ENCODE data around the gene CREM.

The CREM gene

GRCh38 chr10:35132727-35133126, 6.1 kb downstream of the CREM start:
- H3K9ac ChIP-seq (ENCODE audit: low read length in 5 of 5), result no peak overlapping the region
- H3K9me3 ChIP-seq (ENCODE audit: control insufficient read depth in 5 of 5, low read length in 5 of 5), result no peaks in the 10 kb centered on the region
- no peaks in the 10 kb centered on the region for H3K36me3 ChIP-seq (ENCODE audit: control insufficient read depth in 5 of 5, insufficient read depth in 5 of 5, low read length in 5 of 5)
- H3K27me3 ChIP-seq (ENCODE audit: control insufficient read depth in 5 of 5, insufficient read depth in 4 of 5, low read length in 5 of 5), result no peaks in the 10 kb centered on the region
- H3K4me3 ChIP-seq (ENCODE audit: low read depth in 1 of 5, low read length in 5 of 5), result no peak overlapping the region
- H3K4me1 ChIP-seq (ENCODE audit: control insufficient read depth in 5 of 5, insufficient read depth in 5 of 5, low read length in 5 of 5), result peaks cover 2 to 13% (median 11%) of the 10 kb centered on the region in 5 donors
- no peak overlapping the region for H3K27ac ChIP-seq (ENCODE audit: low read depth, low read length)

- Histone ChIP-seq H3K36me3 (ENCODE audit: control insufficient read depth in 5 of 5, insufficient read depth in 5 of 5, low read length in 5 of 5) (no peaks in the 10 kb centered on the region), H3K9ac (ENCODE audit: low read length in 5 of 5) (no peak overlapping the region), H3K4me1 (ENCODE audit: control insufficient read depth in 5 of 5, insufficient read depth in 5 of 5, low read length in 5 of 5) (peaks cover 0 to 11% (median 5%) of the 10 kb centered on the region in 5 donors), H3K9me3 (ENCODE audit: control insufficient read depth in 5 of 5, low read length in 5 of 5) (no peaks in the 10 kb centered on the region), H3K4me3 (ENCODE audit: low read depth in 1 of 5, low read length in 5 of 5) (no peak overlapping the region), H3K27ac (ENCODE audit: low read depth, low read length) (no peak overlapping the region), H3K27me3 (ENCODE audit: control insufficient read depth in 5 of 5, insufficient read depth in 4 of 5, low read length in 5 of 5) (no peaks in the 10 kb centered on the region)
Measured at GRCh38 chr10:35133586-35133985, 6.9 kb downstream of the CREM start.

GRCh38 chr10:35135861-35136260, 9.2 kb downstream of the CREM start:
- Histone ChIP-seq H3K4me1 (ENCODE audit: control insufficient read depth in 5 of 5, insufficient read depth in 5 of 5, low read length in 5 of 5) (peaks cover 0 to 5% (median 1%) of the 10 kb centered on the region in 5 donors), H3K4me3 (ENCODE audit: low read depth in 1 of 5, low read length in 5 of 5) (no peak overlapping the region), H3K9ac (ENCODE audit: low read length in 5 of 5) (no peak overlapping the region), H3K36me3 (ENCODE audit: control insufficient read depth in 5 of 5, insufficient read depth in 5 of 5, low read length in 5 of 5) (no peaks in the 10 kb centered on the region), H3K27me3 (ENCODE audit: control insufficient read depth in 5 of 5, insufficient read depth in 4 of 5, low read length in 5 of 5) (no peaks in the 10 kb centered on the region), H3K27ac (ENCODE audit: low read depth, low read length) (no peak overlapping the region), H3K9me3 (ENCODE audit: control insufficient read depth in 5 of 5, low read length in 5 of 5) (no peaks in the 10 kb centered on the region)

GRCh38 chr10:35136263-35136815, 9.7 kb downstream of the CREM start:
- H3K4me1 ChIP-seq (ENCODE audit: control insufficient read depth in 5 of 5, insufficient read depth in 5 of 5, low read length in 5 of 5), result peaks cover 0 to 5% (median 0%) of the 10 kb centered on the region in 5 donors

GRCh38 chr10:35140126-35140525, 13.5 kb downstream of the CREM start:
- H3K4me1 ChIP-seq (ENCODE audit: control insufficient read depth in 5 of 5, insufficient read depth in 5 of 5, low read length in 5 of 5), result peaks cover 0 to 5% (median 0%) of the 10 kb centered on the region in 5 donors
- H3K9ac ChIP-seq (ENCODE audit: low read length in 5 of 5), result no peak overlapping the region
- H3K36me3 ChIP-seq (ENCODE audit: control insufficient read depth in 5 of 5, insufficient read depth in 5 of 5, low read length in 5 of 5), result no peaks in the 10 kb centered on the region
- H3K27me3 ChIP-seq (ENCODE audit: control insufficient read depth in 5 of 5, insufficient read depth in 4 of 5, low read length in 5 of 5), result no peaks in the 10 kb centered on the region
- H3K4me3 ChIP-seq (ENCODE audit: low read depth in 1 of 5, low read length in 5 of 5), result no peak overlapping the region
- no peaks in the 10 kb centered on the region for H3K9me3 ChIP-seq (ENCODE audit: control insufficient read depth in 5 of 5, low read length in 5 of 5)
- no peak overlapping the region for H3K27ac ChIP-seq (ENCODE audit: low read depth, low read length)

More at GRCh38 chr10:35136263-35136815, 9.7 kb downstream of the CREM start:
- H3K9ac ChIP-seq (ENCODE audit: low read length in 5 of 5), result no peak overlapping the region
- no peaks in the 10 kb centered on the region for H3K27me3 ChIP-seq (ENCODE audit: control insufficient read depth in 5 of 5, insufficient read depth in 4 of 5, low read length in 5 of 5)
- H3K9me3 ChIP-seq (ENCODE audit: control insufficient read depth in 5 of 5, low read length in 5 of 5), result no peaks in the 10 kb centered on the region
- H3K4me3 ChIP-seq (ENCODE audit: low read depth in 1 of 5, low read length in 5 of 5), result no peak overlapping the region
- no peaks in the 10 kb centered on the region for H3K36me3 ChIP-seq (ENCODE audit: control insufficient read depth in 5 of 5, insufficient read depth in 5 of 5, low read length in 5 of 5)
- H3K27ac ChIP-seq (ENCODE audit: low read depth, low read length), result no peak overlapping the region

- Histone ChIP-seq H3K9me3 (ENCODE audit: control insufficient read depth in 5 of 5, low read length in 5 of 5) (no peaks in the 10 kb centered on the region), H3K27me3 (ENCODE audit: control insufficient read depth in 5 of 5, insufficient read depth in 4 of 5, low read length in 5 of 5) (no peaks in the 10 kb centered on the region), H3K9ac (ENCODE audit: low read length in 5 of 5) (no peak overlapping the region), H3K36me3 (ENCODE audit: control insufficient read depth in 5 of 5, insufficient read depth in 5 of 5, low read length in 5 of 5) (no peaks in the 10 kb centered on the region), H3K27ac (ENCODE audit: low read depth, low read length) (no peak overlapping the region), H3K4me1 (ENCODE audit: control insufficient read depth in 5 of 5, insufficient read depth in 5 of 5, low read length in 5 of 5) (peaks cover 0 to 5% (median 0%) of the 10 kb centered on the region in 5 donors), H3K4me3 (ENCODE audit: low read depth in 1 of 5, low read length in 5 of 5) (no peak overlapping the region)
Measured at GRCh38 chr10:35140727-35141126, 14.1 kb downstream of the CREM start.

GRCh38 chr10:35150308-35150707, 23.7 kb downstream of the CREM start:
- Histone ChIP-seq H3K9me3 (ENCODE audit: control insufficient read depth in 5 of 5, low read length in 5 of 5) (no peaks in the 10 kb centered on the region), H3K27ac (ENCODE audit: low read depth, low read length) (no peak overlapping the region), H3K9ac (ENCODE audit: low read length in 5 of 5) (no peak overlapping the region), H3K4me3 (ENCODE audit: low read depth in 1 of 5, low read length in 5 of 5) (no peak overlapping the region), H3K36me3 (ENCODE audit: control insufficient read depth in 5 of 5, insufficient read depth in 5 of 5, low read length in 5 of 5) (peaks cover 0 to 8% (median 3%) of the 10 kb centered on the region in 5 donors), H3K27me3 (ENCODE audit: control insufficient read depth in 5 of 5, insufficient read depth in 4 of 5, low read length in 5 of 5) (no peaks in the 10 kb centered on the region), H3K4me1 (ENCODE audit: control insufficient read depth in 5 of 5, insufficient read depth in 5 of 5, low read length in 5 of 5) (peaks cover 0 to 6% (median 0%) of the 10 kb centered on the region in 5 donors)

GRCh38 chr10:35152992-35153391, 26.3 kb downstream of the CREM start:
- Histone ChIP-seq H3K27ac (ENCODE audit: low read depth, low read length) (no peak overlapping the region), H3K4me1 (ENCODE audit: control insufficient read depth in 5 of 5, insufficient read depth in 5 of 5, low read length in 5 of 5) (peaks cover 0 to 6% (median 0%) of the 10 kb centered on the region in 5 donors), H3K36me3 (ENCODE audit: control insufficient read depth in 5 of 5, insufficient read depth in 5 of 5, low read length in 5 of 5) (peaks cover 0 to 8% (median 3%) of the 10 kb centered on the region in 5 donors), H3K9me3 (ENCODE audit: control insufficient read depth in 5 of 5, low read length in 5 of 5) (no peaks in the 10 kb centered on the region), H3K27me3 (ENCODE audit: control insufficient read depth in 5 of 5, insufficient read depth in 4 of 5, low read length in 5 of 5) (no peaks in the 10 kb centered on the region), H3K9ac (ENCODE audit: low read length in 5 of 5) (no peak overlapping the region), H3K4me3 (ENCODE audit: low read depth in 1 of 5, low read length in 5 of 5) (no peak overlapping the region)

GRCh38 chr10:35153716-35154115, 27.1 kb downstream of the CREM start:
- Histone ChIP-seq H3K27ac (ENCODE audit: low read depth, low read length) (no peak overlapping the region), H3K4me1 (ENCODE audit: control insufficient read depth in 5 of 5, insufficient read depth in 5 of 5, low read length in 5 of 5) (peaks cover 0 to 6% (median 0%) of the 10 kb centered on the region in 5 donors), H3K4me3 (ENCODE audit: low read depth in 1 of 5, low read length in 5 of 5) (no peak overlapping the region), H3K9me3 (ENCODE audit: control insufficient read depth in 5 of 5, low read length in 5 of 5) (no peaks in the 10 kb centered on the region), H3K27me3 (ENCODE audit: control insufficient read depth in 5 of 5, insufficient read depth in 4 of 5, low read length in 5 of 5) (no peaks in the 10 kb centered on the region), H3K9ac (ENCODE audit: low read length in 5 of 5) (no peak overlapping the region), H3K36me3 (ENCODE audit: control insufficient read depth in 5 of 5, insufficient read depth in 5 of 5, low read length in 5 of 5) (peaks cover 0 to 8% (median 2%) of the 10 kb centered on the region in 5 donors)

- Histone ChIP-seq H3K9ac (ENCODE audit: low read length in 5 of 5) (no peak overlapping the region), H3K4me3 (ENCODE audit: low read depth in 1 of 5, low read length in 5 of 5) (no peak overlapping the region), H3K9me3 (ENCODE audit: control insufficient read depth in 5 of 5, low read length in 5 of 5) (no peaks in the 10 kb centered on the region), H3K4me1 (ENCODE audit: control insufficient read depth in 5 of 5, insufficient read depth in 5 of 5, low read length in 5 of 5) (peaks cover 0 to 3% (median 0%) of the 10 kb centered on the region in 5 donors), H3K27ac (ENCODE audit: low read depth, low read length) (no peak overlapping the region), H3K36me3 (ENCODE audit: control insufficient read depth in 5 of 5, insufficient read depth in 5 of 5, low read length in 5 of 5) (no peaks in the 10 kb centered on the region), H3K27me3 (ENCODE audit: control insufficient read depth in 5 of 5, insufficient read depth in 4 of 5, low read length in 5 of 5) (no peaks in the 10 kb centered on the region)
Measured at GRCh38 chr10:35160743-35161142, 34.1 kb downstream of the CREM start.

All from subcutaneous abdominal adipose tissue (tissue), 5 donors.